GM23338 (cell line): ENCODE measurements around the gene PRKD3.

Experiments
- CREB1 ChIP-seq: fragments of 250-450 bp; sonication (Bioruptor Pico); IDR thresholded peaks from 2 replicates; pipeline ENCODE4 v1.5.0; 2020; ENCODE audit warnings: low read depth, mild to moderate bottlenecking, moderate library complexity
- CTCF ChIP-seq, 2 experiments: fragments of 200-600 bp in 1 of 2; sonication (generic) in 1 of 2; conservative IDR thresholded peaks; 2 replicates each; pipeline versions ENCODE4 v1.5.1 to v1.6.1; 2016 to 2017; ENCODE audit warnings: antibody characterized with exemption in 2 of 2, low read depth in 2 of 2, mild to moderate bottlenecking in 2 of 2, moderate library complexity in 1 of 2
- EZH2 ChIP-seq: fragments of 200-600 bp; sonication (generic); IDR thresholded peaks from one replicate; pipeline ENCODE4 v1.8.0; 2017; ENCODE audit warnings: antibody characterized with exemption, mild to moderate bottlenecking, low read depth; ENCODE audit not compliant: unreplicated experiment
- EZH2phosphoT487 ChIP-seq: fragments of 200-600 bp; sonication (generic); IDR thresholded peaks from one replicate; pipeline ENCODE4 v1.8.1; 2018; ENCODE audit warnings: antibody characterized with exemption; ENCODE audit not compliant: unreplicated experiment
- JUNB ChIP-seq: IDR thresholded peaks from one replicate; pipeline ENCODE4 v1.6.1; 2016; ENCODE audit warnings: antibody characterized with exemption; ENCODE audit not compliant: unreplicated experiment
- POLR2AphosphoS5 ChIP-seq: IDR thresholded peaks from 2 replicates; pipeline ENCODE4 v1.6.1; 2016; ENCODE audit warnings: antibody characterized with exemption, low read depth
- STAT1 ChIP-seq: IDR thresholded peaks from one replicate; pipeline ENCODE4 v1.6.1; 2016; ENCODE audit warnings: antibody characterized with exemption; ENCODE audit not compliant: unreplicated experiment
- ZNF114 ChIP-seq: fragments of 250-450 bp; sonication (Bioruptor Pico); IDR thresholded peaks from 2 replicates; pipeline ENCODE4 v1.5.0; 2020; ENCODE audit warnings: mild to moderate bottlenecking, moderate library complexity
- TF ChIP-seq, protein P1 (sequence below): IDR thresholded peaks from one replicate; pipeline ENCODE4 v1.6.1; 2018; ENCODE audit warnings: antibody characterized with exemption; ENCODE audit not compliant: unreplicated experiment
- TF ChIP-seq, protein P2 (sequence below): IDR thresholded peaks from 2 replicates; pipeline ENCODE4 v1.6.1; 2016; ENCODE audit warnings: antibody characterized with exemption

GRCh38 chr2:37361216-37361815 is 36.7 kb upstream of the PRKD3 start:
- TF ChIP-seq, protein P1, sequence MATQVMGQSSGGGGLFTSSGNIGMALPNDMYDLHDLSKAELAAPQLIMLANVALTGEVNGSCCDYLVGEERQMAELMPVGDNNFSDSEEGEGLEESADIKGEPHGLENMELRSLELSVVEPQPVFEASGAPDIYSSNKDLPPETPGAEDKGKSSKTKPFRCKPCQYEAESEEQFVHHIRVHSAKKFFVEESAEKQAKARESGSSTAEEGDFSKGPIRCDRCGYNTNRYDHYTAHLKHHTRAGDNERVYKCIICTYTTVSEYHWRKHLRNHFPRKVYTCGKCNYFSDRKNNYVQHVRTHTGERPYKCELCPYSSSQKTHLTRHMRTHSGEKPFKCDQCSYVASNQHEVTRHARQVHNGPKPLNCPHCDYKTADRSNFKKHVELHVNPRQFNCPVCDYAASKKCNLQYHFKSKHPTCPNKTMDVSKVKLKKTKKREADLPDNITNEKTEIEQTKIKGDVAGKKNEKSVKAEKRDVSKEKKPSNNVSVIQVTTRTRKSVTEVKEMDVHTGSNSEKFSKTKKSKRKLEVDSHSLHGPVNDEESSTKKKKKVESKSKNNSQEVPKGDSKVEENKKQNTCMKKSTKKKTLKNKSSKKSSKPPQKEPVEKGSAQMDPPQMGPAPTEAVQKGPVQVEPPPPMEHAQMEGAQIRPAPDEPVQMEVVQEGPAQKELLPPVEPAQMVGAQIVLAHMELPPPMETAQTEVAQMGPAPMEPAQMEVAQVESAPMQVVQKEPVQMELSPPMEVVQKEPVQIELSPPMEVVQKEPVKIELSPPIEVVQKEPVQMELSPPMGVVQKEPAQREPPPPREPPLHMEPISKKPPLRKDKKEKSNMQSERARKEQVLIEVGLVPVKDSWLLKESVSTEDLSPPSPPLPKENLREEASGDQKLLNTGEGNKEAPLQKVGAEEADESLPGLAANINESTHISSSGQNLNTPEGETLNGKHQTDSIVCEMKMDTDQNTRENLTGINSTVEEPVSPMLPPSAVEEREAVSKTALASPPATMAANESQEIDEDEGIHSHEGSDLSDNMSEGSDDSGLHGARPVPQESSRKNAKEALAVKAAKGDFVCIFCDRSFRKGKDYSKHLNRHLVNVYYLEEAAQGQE: no peak
- TF ChIP-seq CTCF (conservative IDR thresholded peaks at IDR 0.05; ENCODE audit: low read depth in 2 of 2) (no peak), EZH2 (no peak), POLR2AphosphoS5 (no peak), CREB1 (CRISPR knock-in tag) (no peak), EZH2phosphoT487 (no peak), STAT1 (no peak), ZNF114 (CRISPR knock-in tag) (no peak), JUNB (no peak)
- TF ChIP-seq, protein P2, sequence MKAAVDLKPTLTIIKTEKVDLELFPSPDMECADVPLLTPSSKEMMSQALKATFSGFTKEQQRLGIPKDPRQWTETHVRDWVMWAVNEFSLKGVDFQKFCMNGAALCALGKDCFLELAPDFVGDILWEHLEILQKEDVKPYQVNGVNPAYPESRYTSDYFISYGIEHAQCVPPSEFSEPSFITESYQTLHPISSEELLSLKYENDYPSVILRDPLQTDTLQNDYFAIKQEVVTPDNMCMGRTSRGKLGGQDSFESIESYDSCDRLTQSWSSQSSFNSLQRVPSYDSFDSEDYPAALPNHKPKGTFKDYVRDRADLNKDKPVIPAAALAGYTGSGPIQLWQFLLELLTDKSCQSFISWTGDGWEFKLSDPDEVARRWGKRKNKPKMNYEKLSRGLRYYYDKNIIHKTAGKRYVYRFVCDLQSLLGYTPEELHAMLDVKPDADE: no peak
